ENCODE measurements around the gene SHC3.

The SHC3 gene

DNA sequence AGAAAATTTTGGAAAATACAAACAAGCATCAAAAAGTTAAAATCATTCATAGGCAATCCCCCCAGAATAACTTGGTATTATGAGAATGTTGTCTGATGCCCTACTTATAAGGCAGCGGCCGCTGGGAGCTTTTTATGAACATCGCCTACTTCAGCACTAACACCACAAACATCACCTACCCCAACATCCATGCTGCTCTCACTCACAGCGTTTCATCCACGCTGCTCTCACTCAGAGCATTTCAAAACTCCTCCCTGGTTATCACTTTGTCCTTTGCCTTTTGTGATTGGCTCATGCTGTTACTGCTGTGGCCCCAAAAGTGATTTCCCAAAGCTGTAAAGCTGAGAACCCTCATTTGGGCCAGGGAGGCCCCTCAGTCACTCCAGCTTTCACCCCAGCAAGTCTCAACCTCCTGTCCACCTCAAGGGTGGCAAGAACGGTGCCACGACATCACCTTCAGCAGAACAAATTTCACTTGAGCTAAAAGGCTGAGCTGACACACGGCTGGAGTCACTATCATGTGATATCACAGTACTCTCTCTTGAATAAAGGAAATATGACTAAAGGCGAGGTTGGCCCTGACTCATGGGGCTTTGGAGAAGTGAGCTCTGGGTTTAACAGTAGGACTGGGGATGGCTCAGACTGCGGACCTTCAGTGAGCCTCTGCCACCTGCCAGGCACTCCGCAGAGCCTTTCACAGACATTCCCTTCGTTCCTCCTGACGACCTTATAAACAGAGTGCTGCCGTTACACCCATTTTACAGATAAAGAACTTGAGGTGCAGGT, 25.2 kb downstream of the SHC3 start:
- no peak for DNase-seq

DNA sequence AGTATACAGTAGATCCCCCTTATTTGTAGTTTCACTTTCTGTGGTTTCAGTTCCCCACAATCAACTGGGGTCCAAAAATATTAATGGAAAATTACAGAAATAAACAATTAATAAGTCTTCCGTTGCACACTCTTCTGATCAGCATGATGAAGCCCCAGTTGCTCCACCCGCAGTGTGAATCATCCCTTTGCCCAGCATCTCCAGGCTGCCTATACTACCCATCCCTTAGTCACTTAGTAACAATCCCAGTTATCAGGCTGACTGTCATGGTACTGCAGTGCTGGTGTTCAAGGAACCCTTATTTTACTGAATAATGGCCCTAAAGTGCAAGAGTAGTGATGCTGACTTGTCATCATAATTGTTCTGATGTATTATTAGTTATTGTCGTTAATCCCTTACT, 28.9 kb downstream of the SHC3 start:
- no peak for DNase-seq

DNA sequence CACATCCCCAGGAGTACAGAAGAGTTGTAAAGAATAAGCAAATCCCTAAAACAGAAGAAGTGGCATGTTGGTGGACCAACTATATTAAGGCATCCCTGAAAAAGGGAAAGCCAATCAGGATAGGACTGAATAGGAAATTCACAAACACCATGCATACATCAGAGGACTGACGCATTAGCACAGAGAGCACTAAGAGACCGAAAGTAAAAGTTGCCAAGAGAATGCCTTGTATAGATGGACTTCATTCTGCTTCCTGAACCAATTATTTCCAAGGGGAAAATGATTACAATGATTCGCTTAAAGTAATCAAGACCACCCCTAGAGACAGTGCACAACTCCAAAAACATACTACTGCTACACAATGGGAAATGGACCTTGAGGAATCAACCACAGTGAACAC, 33.5 kb downstream of the SHC3 start:
- no peak for DNase-seq

DNA sequence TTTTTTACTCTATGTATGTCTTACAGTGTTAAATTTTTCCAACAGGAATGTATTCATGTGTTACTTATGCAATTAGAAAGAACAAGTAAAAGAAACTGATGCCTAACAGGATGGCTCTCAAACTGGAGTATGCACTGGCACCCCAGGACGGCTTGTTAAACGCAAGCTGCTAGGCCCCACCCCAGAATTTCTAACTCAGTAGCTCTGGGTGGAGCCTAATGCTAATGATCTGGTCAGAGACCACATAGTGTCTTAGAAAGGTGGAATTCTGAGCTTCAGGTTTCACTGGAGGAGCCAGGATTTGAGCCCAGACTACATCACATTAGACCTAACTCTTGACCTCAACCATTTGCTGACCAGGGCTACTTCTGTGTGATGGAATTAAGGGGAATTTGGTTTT, 34.4 kb downstream of the SHC3 start:
- no peak for DNase-seq

DNA sequence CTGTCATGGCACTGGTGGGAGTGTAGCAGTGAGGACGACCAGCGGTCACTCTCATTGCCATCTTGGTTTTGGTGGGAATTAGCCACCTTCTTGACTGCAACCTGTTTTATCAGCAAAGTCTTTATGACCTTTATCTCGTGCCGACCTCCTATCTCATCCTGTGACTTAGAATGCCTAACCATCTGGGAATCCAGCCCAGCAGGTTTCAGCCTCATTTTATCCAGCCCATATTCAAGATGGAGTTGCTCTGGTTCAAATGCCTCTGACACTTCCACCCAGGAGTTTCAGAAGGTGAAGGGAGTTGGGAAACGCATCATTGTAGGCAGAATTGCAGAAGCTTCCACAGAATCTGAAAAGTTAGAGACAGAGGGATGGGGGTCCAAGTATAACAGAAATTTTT, 35.4 kb downstream of the SHC3 start:
- DNase-seq: no peak

DNA sequence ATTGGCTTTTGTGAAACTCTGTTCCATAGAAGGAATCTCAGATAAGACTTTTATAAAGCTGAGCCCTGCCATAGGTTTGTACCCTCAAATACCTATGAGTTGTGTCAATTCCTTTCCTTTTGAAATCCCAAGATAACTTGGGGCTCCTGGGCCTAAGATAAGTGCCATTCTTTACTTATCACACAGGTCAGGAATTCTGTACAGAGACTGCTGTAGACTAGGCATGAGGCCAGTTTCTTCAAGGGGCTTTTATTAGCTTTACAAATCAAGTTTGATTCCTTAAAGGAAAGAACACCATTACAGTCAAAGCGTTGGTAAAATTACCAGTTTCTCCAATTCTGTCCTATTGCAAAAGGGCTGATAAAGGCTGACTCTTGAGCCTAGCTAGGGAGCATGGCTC, 39.2 kb downstream of the SHC3 start:
- no peak for DNase-seq

DNA sequence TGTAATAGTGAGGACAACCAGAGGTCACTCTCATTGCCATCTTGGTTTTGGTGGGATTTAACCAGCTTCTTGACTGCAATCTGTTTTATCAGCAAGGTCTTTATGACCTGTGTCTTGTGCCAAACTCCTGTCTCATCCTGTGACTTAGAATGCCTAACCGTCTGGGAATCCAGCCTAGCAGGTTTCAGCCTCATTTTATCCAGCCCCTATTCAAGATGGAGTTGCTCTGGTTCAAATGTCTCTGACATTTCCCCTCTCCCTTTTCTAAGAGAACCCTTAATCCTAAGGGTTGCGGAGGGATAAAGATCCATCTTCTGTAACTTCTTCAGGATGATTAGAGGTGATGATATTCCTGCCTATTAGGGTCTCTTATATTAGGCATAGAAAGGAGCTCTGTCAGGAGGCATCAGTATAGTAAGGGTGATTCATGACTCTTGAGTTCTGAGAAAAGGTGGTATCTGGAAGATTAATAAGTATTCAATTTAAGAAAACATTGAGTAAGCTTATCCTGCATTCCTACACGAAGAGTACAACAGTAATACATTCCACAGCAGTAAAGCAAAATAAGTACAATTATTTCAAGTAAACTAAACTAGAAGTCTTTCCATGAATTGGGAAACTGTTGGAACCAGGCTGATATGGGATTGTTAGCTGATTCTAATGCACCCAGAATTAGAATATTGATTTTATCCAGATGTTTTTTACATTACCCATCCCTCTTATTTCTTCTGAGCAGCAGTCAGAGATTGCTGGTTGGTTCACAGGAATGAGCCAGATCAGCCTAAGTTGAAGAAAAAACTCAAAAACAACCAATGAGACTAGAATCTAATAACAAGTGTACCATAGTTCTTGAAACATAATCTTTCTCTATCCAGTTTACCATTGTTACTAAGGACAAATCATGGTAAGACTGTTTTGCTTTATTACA, 39.9 kb downstream of the SHC3 start:
- no peak for DNase-seq

DNA sequence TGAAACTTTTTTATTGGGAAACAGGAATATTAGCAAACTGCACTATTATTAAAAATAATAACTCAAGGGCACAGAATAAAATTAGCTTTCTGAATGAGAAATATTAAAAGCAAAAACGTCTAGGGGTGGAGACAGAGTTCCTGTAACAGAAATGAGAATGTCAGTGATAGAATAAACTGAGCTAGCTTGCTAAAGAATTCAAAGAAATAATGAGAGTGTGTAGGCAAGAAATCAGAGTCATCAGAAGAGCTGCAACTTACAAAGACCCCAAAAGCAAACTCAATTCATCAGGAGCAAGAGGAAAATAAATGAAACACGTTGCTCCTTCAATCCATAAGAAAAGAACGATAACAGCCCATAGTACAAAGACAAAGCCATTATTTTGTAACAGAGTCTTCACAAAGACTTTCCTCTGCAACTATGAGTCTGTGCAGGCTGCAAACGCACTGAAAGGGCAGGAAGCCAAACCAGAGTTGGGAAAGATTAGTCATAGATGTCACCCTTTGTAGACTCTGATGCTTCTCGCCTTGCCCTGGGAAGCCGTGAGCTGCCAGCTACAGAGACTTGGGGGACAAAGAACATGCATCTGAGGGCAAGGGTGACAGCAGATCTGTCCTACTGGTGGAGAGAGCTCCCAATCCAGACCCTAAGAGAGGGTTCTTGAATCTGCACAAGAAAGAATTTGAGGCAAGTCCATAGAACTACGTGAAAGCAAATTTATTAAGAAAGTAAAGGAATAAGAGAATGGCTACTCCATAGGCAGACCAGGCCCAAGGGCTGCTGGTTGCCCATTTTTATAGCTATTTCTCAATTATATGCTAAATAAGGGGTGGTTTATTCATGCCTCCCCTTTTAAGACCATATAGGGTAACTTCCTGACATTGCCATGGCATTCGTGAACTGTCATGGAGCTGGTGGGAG, 40.8 kb downstream of the SHC3 start:
- no peak for DNase-seq

DNA sequence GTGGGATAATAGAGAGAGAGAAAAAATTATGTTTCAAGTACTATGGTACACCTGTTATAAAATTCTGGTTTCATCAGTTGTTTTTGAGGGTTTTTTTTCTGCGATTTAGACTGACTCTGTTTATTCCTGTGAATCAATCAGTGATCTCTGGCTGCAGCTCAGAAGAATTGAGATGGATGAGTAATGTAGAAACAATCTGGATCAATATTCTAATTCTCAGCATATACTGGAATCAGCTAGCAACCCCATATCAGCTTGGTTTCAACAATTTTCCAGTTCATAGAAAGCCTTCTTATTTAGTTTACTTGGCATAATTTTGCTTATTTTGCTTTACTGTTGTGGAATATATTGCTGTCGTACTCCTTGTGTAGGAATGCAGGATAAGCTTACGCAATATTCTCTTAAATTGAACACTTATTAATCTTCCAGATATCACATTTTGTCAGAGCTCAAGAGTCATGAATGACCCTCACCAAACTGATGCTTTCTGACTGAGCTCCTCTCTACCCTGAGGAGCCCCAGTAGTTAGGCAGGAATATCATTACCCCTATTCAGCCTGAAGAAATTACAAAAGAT, 42.9 kb downstream of the SHC3 start:
- no peak for DNase-seq

DNA sequence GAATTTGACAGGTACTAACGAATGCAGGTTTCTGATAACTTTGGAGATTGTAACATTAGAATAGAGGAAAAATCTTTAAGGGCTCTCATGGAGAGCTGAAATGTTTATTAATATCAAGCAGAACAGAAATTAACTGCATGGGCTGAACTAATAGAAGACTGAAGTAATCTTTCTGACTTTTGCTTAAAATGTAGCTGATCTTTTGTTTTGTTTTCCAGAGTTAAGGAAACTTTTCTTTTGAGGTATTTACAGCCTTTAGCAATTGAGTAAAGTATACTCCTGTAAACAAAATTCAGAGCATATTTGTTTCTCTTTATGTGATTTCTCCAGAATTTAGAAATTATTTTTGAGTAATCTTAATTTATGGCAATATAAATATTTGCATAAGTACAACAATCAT, 43.9 kb downstream of the SHC3 start:
- DNase-seq: no peak

DNA sequence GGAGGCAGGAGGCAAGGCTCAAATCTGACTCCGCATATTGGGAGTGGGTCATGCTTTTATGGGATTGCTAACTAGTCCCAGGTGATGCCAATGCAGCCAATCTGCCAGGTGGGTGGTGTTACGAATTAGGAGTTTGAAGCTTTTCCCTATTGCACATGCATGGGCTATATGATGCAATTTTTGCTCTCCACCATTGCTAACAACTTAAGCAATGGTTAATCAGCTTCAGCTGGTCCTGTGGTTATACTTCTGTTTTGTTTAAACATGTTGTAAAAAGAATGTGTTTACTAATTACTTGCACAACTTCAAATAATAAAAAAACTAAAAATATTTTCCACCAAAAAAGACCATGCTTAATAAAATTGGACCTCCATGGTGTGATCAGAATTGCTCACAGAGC, 55.7 kb downstream of the SHC3 start:
- DNase-seq: no peak

DNA sequence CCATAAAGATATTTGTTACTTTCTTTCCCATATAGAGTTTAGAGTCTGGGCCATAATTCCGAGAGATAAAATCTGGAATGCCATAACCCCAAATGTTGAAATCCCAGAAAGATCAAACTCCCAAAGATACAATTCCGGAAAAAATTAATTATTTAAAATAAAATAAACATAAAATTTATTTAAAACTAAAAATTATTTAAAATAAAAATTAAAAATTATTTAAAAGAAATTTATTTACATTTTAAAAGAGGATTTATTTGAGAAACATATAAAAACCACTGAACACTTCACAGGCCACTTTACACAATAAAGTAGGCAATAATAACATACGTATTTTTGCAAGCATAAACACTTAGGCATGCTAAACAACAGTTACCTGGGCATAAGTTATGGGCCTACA, 57.9 kb downstream of the SHC3 start:
- no peak for DNase-seq

DNA sequence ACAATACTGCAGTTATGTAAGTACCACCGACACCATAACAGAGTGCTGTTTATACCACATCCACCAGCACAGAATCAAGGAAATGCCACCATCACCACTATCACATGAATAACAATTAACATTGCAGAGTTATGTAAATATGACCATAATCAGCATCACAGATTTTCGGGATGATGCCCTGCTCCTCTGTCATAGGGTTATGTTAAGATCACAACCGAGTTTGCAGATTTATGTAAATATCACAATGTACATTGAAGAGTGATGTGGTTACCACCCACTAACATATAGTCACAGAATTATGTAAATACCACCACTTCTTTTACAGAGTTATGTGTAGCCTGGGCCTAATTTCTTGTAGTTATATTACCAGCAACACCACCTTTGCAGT, 61.8 kb downstream of the SHC3 start:
- no peak for DNase-seq

DNA sequence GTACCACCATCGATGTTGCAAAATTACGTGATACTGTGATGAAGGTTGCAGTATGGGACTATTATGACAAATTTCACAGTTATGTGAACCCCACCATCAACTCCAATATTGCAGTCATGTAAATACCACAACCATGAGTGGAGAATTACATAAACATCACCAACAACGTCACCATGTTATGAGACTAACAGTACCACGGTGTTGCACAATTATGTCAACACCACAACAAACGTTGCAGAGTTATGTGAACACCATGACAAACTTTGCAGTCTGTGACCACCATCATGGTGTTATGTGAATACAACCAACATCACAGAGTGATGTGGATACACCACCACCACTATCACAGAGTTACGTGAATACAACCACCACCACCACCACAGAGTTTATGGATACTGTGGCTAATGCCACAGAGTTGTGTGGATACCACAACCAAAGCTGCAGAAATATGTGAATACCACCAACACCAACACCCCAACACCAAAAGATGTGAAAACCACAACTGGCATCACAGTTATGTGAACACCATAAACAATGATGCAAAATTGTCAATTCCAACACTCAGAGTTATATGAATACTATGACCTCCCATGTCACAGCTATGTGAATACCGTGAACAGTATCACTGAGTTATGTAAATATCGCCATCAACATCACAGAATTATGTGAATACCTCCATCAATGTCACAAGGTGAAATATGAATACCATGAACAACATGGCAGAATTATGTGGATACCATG, 62.4 kb downstream of the SHC3 start:
- DNase-seq: no peak

DNA sequence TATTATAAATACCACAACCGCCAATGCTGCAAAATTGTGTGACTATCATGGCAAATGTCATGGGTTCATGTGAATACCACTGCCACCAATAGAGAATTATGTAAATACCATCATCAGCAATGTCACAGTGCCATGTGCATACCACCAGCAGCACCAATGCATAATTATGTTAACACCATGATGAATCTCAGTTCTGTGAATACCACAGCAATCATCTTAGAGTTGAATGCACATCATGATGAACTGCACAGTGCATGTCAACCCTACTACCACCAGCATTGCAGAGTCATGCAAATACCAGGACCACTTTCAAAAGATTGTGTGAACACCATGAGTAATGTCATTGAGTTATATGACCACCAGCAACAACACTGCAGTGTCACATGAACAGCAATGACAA, 63.2 kb downstream of the SHC3 start:
- no peak for DNase-seq

DNA sequence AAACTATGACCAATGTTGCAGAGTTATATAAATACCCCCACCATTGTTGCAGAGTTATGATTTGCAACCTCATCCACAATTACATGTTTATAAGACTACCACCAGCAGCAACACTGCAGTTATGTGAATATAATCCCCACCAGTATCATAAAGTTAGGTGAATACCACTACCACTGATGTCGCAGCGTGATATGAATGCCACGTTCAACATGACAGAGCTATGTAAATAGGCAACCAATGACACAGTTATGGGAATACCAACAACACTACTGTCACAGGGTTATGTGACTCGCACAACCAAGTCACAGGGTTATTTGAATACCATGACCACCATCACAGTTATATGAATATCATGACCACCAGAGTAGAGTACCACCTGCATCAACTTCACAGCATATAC, 63.9 kb downstream of the SHC3 start:
- no peak for DNase-seq

DNA sequence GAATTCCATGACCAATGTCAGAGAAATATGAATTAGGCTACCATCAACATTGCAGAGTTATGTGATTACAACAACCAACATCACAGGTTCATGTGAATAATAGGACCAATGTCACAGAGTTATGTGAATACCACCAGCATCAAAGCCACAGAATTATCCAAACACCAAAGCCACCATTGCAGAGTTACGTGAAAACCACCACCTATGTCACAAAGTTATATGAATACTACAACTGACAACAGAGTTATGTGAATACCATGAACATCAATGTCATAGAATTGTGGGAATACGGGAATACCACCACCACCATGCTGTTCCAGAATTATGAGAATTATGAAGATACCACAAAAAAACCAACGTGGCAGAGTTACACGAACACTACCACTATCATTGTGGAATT, 64.8 kb downstream of the SHC3 start:
- no peak for DNase-seq

DNA sequence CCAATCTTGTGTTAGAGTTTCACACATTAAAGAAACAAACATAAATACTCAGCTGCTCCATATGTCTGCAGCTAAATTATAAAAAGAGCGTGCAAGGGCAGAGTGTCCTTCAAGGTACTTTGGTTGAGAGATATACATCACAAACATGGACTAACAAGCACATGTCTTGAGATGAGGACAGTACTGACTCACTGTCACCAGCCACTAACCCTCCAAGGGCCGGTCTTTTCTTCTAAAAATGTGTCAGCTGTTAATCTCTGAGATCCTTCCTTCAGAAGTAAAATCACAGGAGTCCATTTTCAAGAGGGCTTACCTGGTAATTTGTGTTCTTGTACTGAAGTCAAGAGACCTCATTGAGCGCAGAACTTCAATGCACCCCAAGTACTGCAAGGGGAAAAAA, 66.4 kb downstream of the SHC3 start:
- DNase-seq: no peak

DNA sequence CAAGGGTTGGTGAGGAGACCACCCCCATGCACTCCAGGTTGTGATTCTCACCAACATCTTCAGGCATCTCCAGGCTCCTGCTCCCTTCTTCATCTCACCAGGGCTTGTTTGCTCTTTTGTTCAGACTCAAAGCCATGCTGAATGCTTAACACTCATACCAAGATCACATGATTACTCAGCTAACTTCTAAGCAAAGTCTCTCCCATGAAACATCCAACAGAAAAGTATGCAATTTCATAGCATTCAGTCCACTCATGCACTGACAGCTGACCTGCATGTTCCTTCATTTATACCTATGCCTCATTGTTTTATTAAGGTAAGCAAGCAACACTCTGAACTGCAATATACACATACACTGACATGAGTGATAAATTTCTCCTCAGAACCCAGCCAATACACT, 69.0 kb downstream of the SHC3 start:
- DNase-seq: no peak

DNA sequence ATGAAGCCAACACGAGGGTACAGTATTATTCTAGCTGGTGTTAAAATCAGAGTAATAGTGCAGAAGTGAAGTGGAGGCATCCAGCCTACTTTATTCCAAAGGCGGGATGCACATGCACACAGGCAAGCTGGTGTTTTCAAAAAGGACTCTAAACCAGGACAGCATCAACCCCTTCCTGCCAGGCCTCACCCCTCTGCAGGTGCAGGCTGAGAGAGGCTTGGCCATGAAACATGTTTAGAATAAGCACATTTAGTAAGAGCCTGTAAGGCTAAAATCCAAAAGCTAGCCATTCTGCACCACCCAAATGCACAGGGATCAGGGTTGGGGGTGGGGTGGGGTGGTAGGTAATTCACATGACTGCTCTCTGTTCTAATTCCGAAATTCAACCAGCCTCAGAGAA, 71.2 kb downstream of the SHC3 start:
- DNase-seq: no peak

DNA sequence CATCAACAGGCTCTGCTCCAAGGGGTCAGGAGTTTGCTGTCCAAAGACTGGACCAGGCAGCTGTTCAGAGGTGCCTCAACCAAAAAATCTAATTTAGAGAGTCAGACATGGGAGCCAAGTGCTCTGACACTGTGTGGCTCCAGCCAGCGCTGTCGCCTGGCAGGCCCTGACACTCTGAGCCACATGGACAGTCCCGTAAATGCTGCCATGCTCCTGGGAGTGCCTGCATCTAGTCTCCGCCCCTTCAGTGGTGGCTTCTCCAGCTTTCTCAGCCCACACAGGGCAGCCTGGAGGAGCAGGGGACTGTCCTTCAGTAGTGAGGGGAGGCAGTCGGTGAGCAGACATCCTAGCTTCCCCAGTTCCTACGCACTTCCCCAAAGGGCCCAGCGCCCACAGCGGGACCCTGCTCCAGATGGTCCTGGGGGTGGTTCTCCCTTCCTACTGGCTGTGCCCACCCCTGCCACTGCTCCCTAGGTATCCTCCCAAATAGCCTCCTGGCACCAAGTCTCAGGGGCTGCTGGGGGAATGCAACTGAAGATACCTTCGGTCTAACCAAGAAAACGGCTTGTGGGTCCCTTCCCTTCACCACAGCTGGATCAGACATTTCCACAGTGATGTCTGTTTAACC, 72.3 kb downstream of the SHC3 start:
- DNase-seq: no peak

DNA sequence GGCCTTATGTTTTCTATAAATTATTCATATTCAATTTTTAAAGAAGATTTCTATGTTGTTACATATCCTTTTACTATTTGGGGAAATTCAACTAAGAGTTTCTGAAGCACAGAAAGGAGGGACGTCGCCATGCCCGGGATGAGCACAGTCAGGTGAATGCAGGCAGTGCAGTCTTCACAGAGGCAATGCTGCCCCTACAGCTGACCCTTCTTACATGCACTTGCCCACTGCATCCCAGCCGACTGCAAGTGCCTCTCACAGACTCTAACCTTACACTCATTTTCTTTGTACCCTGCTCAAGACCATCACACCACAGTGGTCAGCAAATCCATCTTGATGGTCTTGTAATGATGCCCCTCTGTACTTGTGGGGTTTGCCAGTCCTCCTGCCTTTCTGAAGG, 73.8 kb downstream of the SHC3 start:
- DNase-seq: no peak
